Neuronal stem cell (in vitro differentiated cells): ENCODE results near the gene CLEC16A.
A peak's percentile ranks its signal among the peaks of the same experiment; 100 is the strongest.

Experiments used
- DNase-seq: peaks from one replicate; pipeline ENCODE4 v3.0.0-alpha.2; 2013; ENCODE audit warnings: low spot score
- H2AFZ ChIP-seq: one replicate; pipeline ENCODE4 v1.6.1; 2013; ENCODE audit warnings: mild to moderate bottlenecking, low read length, inconsistent platforms
- H2AK5ac ChIP-seq: 2 replicates; pipeline ENCODE4 v1.6.1; 2013; ENCODE audit warnings: low read depth, mild to moderate bottlenecking, inconsistent platforms, low read length, moderate library complexity, mixed read lengths
- H2BK120ac ChIP-seq: 2 replicates; pipeline ENCODE4 v1.6.1; 2013; ENCODE audit warnings: low read depth, mild to moderate bottlenecking, inconsistent platforms, low read length, moderate library complexity, mixed read lengths
- H2BK12ac ChIP-seq: one replicate; pipeline ENCODE4 v1.6.1; 2013; ENCODE audit warnings: low read length, inconsistent platforms
- H2BK15ac ChIP-seq: 2 replicates; pipeline ENCODE4 v1.6.1; 2013; ENCODE audit warnings: mild to moderate bottlenecking, low read length, inconsistent platforms, mixed read lengths
- H2BK5ac ChIP-seq: one replicate; pipeline ENCODE4 v1.6.1; 2013; ENCODE audit warnings: inconsistent platforms, mild to moderate bottlenecking, low read length, moderate library complexity
- H3K14ac ChIP-seq: one replicate; pipeline ENCODE4 v1.6.1; 2013; ENCODE audit warnings: low read length, inconsistent platforms
- H3K18ac ChIP-seq: 2 replicates; pipeline ENCODE4 v1.6.1; 2013; ENCODE audit warnings: low read length, inconsistent platforms
- H3K23ac ChIP-seq: 2 replicates; pipeline ENCODE4 v1.6.1; 2013; ENCODE audit warnings: low read depth, mild to moderate bottlenecking, mixed read lengths, low read length, inconsistent platforms; ENCODE audit not compliant: poor library complexity
- H3K27ac ChIP-seq: replicated peaks from 3 replicates; pipeline ENCODE4 v1.5.1; 2013; ENCODE audit warnings: low read length, inconsistent platforms
- H3K27me3 ChIP-seq, 3 experiments: 2 replicates each; pipeline ENCODE4 v1.6.1; 2013; ENCODE audit warnings: low read length in 3 of 3, mild to moderate bottlenecking in 2 of 3, inconsistent platforms in 1 of 3, low read depth in 1 of 3, mixed read lengths in 1 of 3, moderate library complexity in 1 of 3; ENCODE audit not compliant: control insufficient read depth in 3 of 3, insufficient read depth in 3 of 3
- H3K36me3 ChIP-seq, 2 donors: replicated peaks in 1 of 2; 2 replicates each; pipeline ENCODE4 v1.6.1; 2013; ENCODE audit warnings: low read length in 2 of 2; ENCODE audit not compliant: control insufficient read depth in 2 of 2, insufficient read depth in 2 of 2
- H3K4ac ChIP-seq: 2 replicates; pipeline ENCODE4 v1.6.1; 2013; ENCODE audit warnings: inconsistent platforms, mild to moderate bottlenecking, low read length, moderate library complexity
- H3K4me1 ChIP-seq, 2 donors: 1 replicate in 1 of 2; 2 replicates in 1 of 2; pipeline ENCODE4 v1.6.1; 2013; ENCODE audit warnings: low read length in 2 of 2, low read depth in 1 of 2; ENCODE audit not compliant: control insufficient read depth in 2 of 2, insufficient read depth in 1 of 2
- H3K4me2 ChIP-seq: one replicate; pipeline ENCODE4 v1.6.1; 2013; ENCODE audit warnings: mild to moderate bottlenecking, low read length, inconsistent platforms; ENCODE audit not compliant: insufficient read depth, poor library complexity, severe bottlenecking
- H3K4me3 ChIP-seq, 2 donors: 2 replicates each; pipeline ENCODE4 v1.5.1; 2013; ENCODE audit warnings: low read length in 2 of 2, mild to moderate bottlenecking in 2 of 2, inconsistent platforms in 1 of 2, moderate library complexity in 1 of 2
- H3K79me1 ChIP-seq: one replicate; pipeline ENCODE4 v1.6.1; 2013; ENCODE audit warnings: low read depth, mild to moderate bottlenecking, inconsistent platforms, low read length, moderate library complexity
- H3K9ac ChIP-seq: one replicate; pipeline ENCODE4 v1.6.1; 2013; ENCODE audit warnings: mild to moderate bottlenecking, low read depth, low read length, inconsistent platforms; ENCODE audit not compliant: poor library complexity
- H3K9me3 ChIP-seq, 2 donors: replicated peaks in 1 of 2; 2 replicates each; pipeline versions ENCODE3 to v1.6.1; 2013; ENCODE audit warnings: low read length in 2 of 2, mild to moderate bottlenecking in 2 of 2, inconsistent platforms in 1 of 2, low read depth in 1 of 2, mixed read lengths in 1 of 2, moderate library complexity in 1 of 2; ENCODE audit not compliant: control insufficient read depth in 2 of 2, insufficient read depth in 1 of 2
- H4K8ac ChIP-seq: one replicate; pipeline ENCODE4 v1.6.1; 2013; ENCODE audit warnings: low read depth, mild to moderate bottlenecking, inconsistent platforms, low read length, moderate library complexity
- H4K91ac ChIP-seq: one replicate; pipeline ENCODE4 v1.6.1; 2013; ENCODE audit warnings: low read length, low read depth, mild to moderate bottlenecking, inconsistent platforms; ENCODE audit not compliant: poor library complexity
- WGBS, 2 donors: extraction: QIAGEN DNeasy Blood & Tissue Kit; methylation state at CpG; one replicate each; pipeline ENCODE4 v1.1.7; 2013; ENCODE audit warnings: missing lambda C conversion rate in 2 of 2, mixed read lengths in 1 of 2; ENCODE audit not compliant: insufficient read length in 2 of 2, insufficient replicate concordance in 1 of 2; ENCODE audit errors: extremely low coverage in 2 of 2; 5-methylcytosine and 5-hydroxymethylcytosine counted together

CLEC16A gene

GRCh38 chr16:11097787-11098167, 153.4 kb downstream of the CLEC16A start:
- Histone ChIP-seq H2BK5ac (no peak overlapping the region), H3K4me3 (no peak overlapping the region), H2AK5ac (no peak overlapping the region), H3K4me1 (peaks cover 11 to 30% of the 10 kb centered on the region in 2 donors), H3K4me2 (no peak overlapping the region), H2BK15ac (no peak overlapping the region), H3K79me1 (no peaks in the 10 kb centered on the region), H4K91ac (no peak overlapping the region), H3K9ac (no peak overlapping the region), H2AFZ (no peak overlapping the region), H3K27me3 (no peaks in the 10 kb centered on the region), H3K4ac (no peak overlapping the region), H3K36me3 (no peaks in the 10 kb centered on the region), H2BK12ac (no peak overlapping the region), H3K18ac (no peak overlapping the region), H3K14ac (no peak overlapping the region), H3K23ac (no peak overlapping the region), H2BK120ac (no peak overlapping the region), H3K9me3 (no peaks in the 10 kb centered on the region), H4K8ac (no peak overlapping the region), H3K27ac (no peak overlapping the region)
- WGBS, 2 donors: no CpG with 5 or more reads among the region's 6 CpGs
- DNase-seq: no peak

GRCh38 chr16:11098601-11099390, 154.4 kb downstream of the CLEC16A start:
- H3K4me1 ChIP-seq: peaks cover 9 to 25% of the 10 kb centered on the region in 2 donors
- WGBS, 2 donors: no CpG with 5 or more reads among the region's 17 CpGs
- no peak overlapping the region for H2BK12ac ChIP-seq
- no peak overlapping the region for H4K91ac ChIP-seq
- no peak overlapping the region for H2AFZ ChIP-seq
- H3K14ac ChIP-seq: peak overlapping the region; percentile 58
- H2BK5ac ChIP-seq: no peak overlapping the region
- no peaks in the 10 kb centered on the region for H3K36me3 ChIP-seq
- no peak overlapping the region for H3K9ac ChIP-seq
- peak overlapping the region; percentile 24 for H2BK15ac ChIP-seq
- no peak overlapping the region for H4K8ac ChIP-seq
- DNase-seq: no peak
- no peak overlapping the region for H2BK120ac ChIP-seq
- no peaks in the 10 kb centered on the region for H3K79me1 ChIP-seq
- H3K4ac ChIP-seq: no peak overlapping the region
- H3K18ac ChIP-seq: peak overlapping the region; percentile 86
- H3K4me2 ChIP-seq: no peak overlapping the region
- no peak overlapping the region for H3K4me3 ChIP-seq
- H2AK5ac ChIP-seq: peak overlapping the region; percentile 43
- no peaks in the 10 kb centered on the region for H3K9me3 ChIP-seq
- no peaks in the 10 kb centered on the region for H3K27me3 ChIP-seq
- H3K23ac ChIP-seq: no peak overlapping the region
- H3K27ac ChIP-seq: no peak overlapping the region

- H2BK5ac ChIP-seq: no peak overlapping the region
- H3K9ac ChIP-seq: no peak overlapping the region
- H2BK120ac ChIP-seq: no peak overlapping the region
- H3K4ac ChIP-seq: no peak overlapping the region
- no peak overlapping the region for H3K4me3 ChIP-seq
- H3K4me1 ChIP-seq: peaks cover 3 to 18% of the 10 kb centered on the region in 2 donors
- H3K23ac ChIP-seq: no peak overlapping the region
- H2BK12ac ChIP-seq: no peak overlapping the region
- H3K18ac ChIP-seq: no peak overlapping the region
- H2BK15ac ChIP-seq: no peak overlapping the region
- H2AK5ac ChIP-seq: no peak overlapping the region
- H3K9me3 ChIP-seq: no peaks in the 10 kb centered on the region
- H3K27me3 ChIP-seq: no peaks in the 10 kb centered on the region
- DNase-seq: no peak
- no peaks in the 10 kb centered on the region for H3K36me3 ChIP-seq
- WGBS, 2 donors: no CpG with 5 or more reads among the region's 7 CpGs
- no peak overlapping the region for H3K14ac ChIP-seq
- no peak overlapping the region for H4K91ac ChIP-seq
- H2AFZ ChIP-seq: peak overlapping the region; percentile 72
- H3K79me1 ChIP-seq: no peaks in the 10 kb centered on the region
- H4K8ac ChIP-seq: no peak overlapping the region
- H3K27ac ChIP-seq: no peak overlapping the region
- H3K4me2 ChIP-seq: no peak overlapping the region
Observed at GRCh38 chr16:11099672-11100205, 155.4 kb downstream of the CLEC16A start.

GRCh38 chr16:11100239-11100750, 155.9 kb downstream of the CLEC16A start:
- H3K9me3 ChIP-seq: no peaks in the 10 kb centered on the region
- no peak overlapping the region for H4K91ac ChIP-seq
- H3K27me3 ChIP-seq: no peaks in the 10 kb centered on the region
- no peak overlapping the region for H3K27ac ChIP-seq
- H2AFZ ChIP-seq: peak overlapping the region; percentile 72
- H3K4me2 ChIP-seq: no peak overlapping the region
- H2BK15ac ChIP-seq: no peak overlapping the region
- H3K4me1 ChIP-seq: peaks cover 3 to 17% of the 10 kb centered on the region in 2 donors
- no peaks in the 10 kb centered on the region for H3K36me3 ChIP-seq
- H3K79me1 ChIP-seq: no peaks in the 10 kb centered on the region
- no peak overlapping the region for H3K9ac ChIP-seq
- no peak overlapping the region for H2BK120ac ChIP-seq
- no CpG with 5 or more reads among the region's 6 CpGs for WGBS, 2 donors
- no peak overlapping the region for H3K23ac ChIP-seq
- H3K14ac ChIP-seq: no peak overlapping the region
- no peak overlapping the region for H2BK5ac ChIP-seq
- H2AK5ac ChIP-seq: no peak overlapping the region
- no peak overlapping the region for H3K4me3 ChIP-seq
- DNase-seq: no peak
- no peak overlapping the region for H3K4ac ChIP-seq
- no peak overlapping the region for H2BK12ac ChIP-seq
- H4K8ac ChIP-seq: no peak overlapping the region
- H3K18ac ChIP-seq: no peak overlapping the region
